ENCODE data around the gene PRUNE1.

Gene PRUNE1

DNA sequence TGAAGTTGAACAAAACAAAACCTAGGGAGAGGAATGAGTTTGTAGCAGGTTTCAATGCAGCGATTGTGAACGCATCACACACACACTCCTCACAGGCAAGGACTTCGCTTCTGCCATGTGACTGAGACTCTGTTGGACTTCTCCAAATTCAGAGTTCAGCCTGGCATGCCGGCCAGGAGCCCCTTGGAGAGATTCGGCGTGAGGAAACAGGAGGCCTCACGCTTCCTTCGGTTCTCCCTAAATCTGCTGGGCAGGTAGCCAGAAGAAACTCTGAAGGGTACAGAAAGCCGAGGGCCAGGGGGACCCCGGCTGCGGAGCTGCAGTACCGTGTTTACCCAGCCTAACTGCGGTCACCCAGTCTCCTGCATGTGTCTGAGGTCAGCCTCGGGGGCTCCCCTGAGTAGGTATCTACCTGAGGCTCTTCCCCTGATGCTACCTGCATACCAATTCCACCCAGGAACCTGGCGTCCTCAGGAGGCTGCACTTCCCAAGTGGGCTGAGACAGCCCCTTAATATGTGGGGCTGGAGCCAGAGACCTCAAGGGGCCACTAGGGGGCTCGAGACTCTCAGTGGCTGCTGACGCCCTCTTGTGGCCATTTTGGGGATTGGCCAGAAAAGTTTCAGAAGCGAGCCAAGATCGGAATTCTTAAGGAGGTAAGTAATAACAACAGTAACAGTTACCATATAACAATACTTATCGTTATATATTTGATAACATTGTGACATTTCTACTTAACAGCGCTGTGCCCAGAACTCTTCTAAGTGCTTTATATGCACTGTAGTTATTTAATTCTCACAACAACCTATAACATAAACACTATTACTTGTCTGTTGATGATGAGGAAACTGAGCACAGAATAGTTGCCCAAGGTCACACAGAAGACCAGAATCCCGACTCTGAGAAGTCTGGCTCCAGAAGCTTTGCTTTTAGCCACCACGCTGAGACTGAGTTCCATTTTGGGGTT is 28.9 kb upstream of the PRUNE1 start:
- peak; percentile 100 for TF ChIP-seq CTCF (IDR thresholded peaks at IDR 0.05; ENCODE audit: borderline replicate concordance, insufficient read depth, low read depth, low read length)
- no peak overlapping the region for H3K4me3 ChIP-seq (ENCODE audit: low read depth, low read length)

GRCh38 chr1:150981177-150981804 is 27.0 kb upstream of the PRUNE1 start:
- H3K4me3 ChIP-seq (ENCODE audit: low read depth, low read length) = no peak overlapping the region
- TF ChIP-seq CTCF (IDR thresholded peaks at IDR 0.05; ENCODE audit: borderline replicate concordance, insufficient read depth, low read depth, low read length) = no peak

DNA sequence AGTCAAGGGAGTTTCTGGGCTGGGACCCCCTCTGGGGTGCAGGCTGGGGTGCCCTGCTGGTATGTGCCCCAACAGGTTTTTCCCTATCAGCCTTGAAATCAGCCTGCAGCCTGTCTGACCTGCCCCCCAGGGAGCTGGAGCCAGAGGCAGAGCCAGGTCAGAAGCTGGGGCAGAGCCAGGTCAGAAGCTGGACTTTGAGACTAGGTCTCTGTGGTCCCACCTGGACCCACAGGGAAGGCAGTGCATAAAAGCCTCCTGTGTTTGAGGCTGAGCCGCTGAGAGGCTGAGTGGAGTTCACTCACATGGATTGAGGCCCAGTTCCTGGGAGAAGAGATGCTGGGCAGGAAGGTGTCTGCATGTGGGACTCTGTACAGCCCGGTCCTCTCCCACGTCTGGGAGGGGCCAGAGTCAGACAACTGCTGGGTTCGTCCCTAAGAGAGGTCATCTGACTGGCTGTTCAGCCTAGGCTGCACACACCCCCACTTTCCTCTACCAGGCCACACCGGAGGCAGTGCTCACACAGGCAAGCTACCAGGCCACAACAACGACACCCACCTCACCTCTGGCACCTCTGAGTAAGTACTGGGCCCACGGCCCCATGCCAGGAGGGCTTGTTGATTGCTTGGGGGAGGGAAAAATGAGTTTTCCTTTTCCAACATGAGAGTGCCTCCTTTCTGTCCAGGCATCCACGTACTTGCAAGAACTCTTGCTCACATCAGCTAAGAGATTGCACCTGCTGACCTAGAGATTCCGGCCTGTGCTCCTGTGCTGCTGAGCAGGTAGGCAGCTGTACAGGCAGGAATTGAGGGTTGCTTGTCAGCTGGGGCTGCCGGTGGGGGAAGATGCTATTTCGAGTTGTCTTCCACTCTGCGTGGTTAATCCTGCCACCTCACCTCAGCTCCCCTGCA is 26.2 kb upstream of the PRUNE1 start, which contains the start of gene ANXA9:
TSS of gene ANXA9 (plus strand) at position 488 of the 908 bp plus-strand sequence. CDS start 814 bp downstream, outside the sequence.
- H3K4me3 ChIP-seq (ENCODE audit: low read depth, low read length) = no peak within 1 kb of the TSS
- TF ChIP-seq CTCF (IDR thresholded peaks at IDR 0.05; ENCODE audit: borderline replicate concordance, insufficient read depth, low read depth, low read length) = no peak

- H3K4me3 ChIP-seq (ENCODE audit: low read depth, low read length) = no peak overlapping the region
- no peak for TF ChIP-seq CTCF (IDR thresholded peaks at IDR 0.05; ENCODE audit: borderline replicate concordance, insufficient read depth, low read depth, low read length)
These were observed 22.9 kb upstream of the PRUNE1 start for GRCh38 chr1:150985179-150985825.

DNA sequence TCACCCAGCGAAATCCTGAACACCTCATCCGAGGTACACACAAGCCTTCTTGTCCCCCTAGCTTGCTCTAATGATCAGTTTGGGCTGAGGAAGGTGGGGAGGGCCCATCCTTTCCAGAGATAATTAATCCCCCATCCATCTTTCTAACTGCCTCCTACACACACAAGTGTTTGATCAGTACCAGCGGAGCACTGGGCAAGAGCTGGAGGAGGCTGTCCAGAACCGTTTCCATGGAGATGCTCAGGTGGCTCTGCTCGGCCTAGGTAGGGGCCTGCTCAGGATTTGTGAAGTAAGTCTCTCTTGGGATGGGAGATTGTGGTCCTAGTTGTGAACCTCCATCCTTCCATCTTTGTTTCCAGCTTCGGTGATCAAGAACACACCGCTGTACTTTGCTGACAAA is 20.3 kb upstream of the PRUNE1 start:
- TF ChIP-seq CTCF (IDR thresholded peaks at IDR 0.05; ENCODE audit: borderline replicate concordance, insufficient read depth, low read depth, low read length) = no peak
- no peak overlapping the region for H3K4me3 ChIP-seq (ENCODE audit: low read depth, low read length)

- no peak for TF ChIP-seq CTCF (IDR thresholded peaks at IDR 0.05; ENCODE audit: borderline replicate concordance, insufficient read depth, low read depth, low read length)
- H3K4me3 ChIP-seq (ENCODE audit: low read depth, low read length) = no peak overlapping the region
These were observed 15.6 kb upstream of the PRUNE1 start for GRCh38 chr1:150992626-150993025.
